AG09309 (cell line): Measurements from ENCODE around the gene PTBP1.

Source experiments
- DNase-seq: peaks from one replicate; pipeline ENCODE4 v3.0.0-alpha.2; 2010; ENCODE audit warnings: low read depth
- H3K4me3 ChIP-seq: 2 replicates; pipeline ENCODE4 v1.5.1; 2011; ENCODE audit warnings: mild to moderate bottlenecking, low read depth, low read length, moderate library complexity; ENCODE audit not compliant: control insufficient read depth
- CTCF ChIP-seq: IDR thresholded peaks from 2 replicates; pipeline ENCODE4 v1.5.1; 2011; ENCODE audit warnings: mild to moderate bottlenecking, low read depth, low read length, inconsistent platforms; ENCODE audit not compliant: insufficient read depth, control insufficient read depth; ENCODE audit errors: missing control alignments

The PTBP1 gene

GRCh38 chr19:795691-796581 lies 1.3 kb upstream of the PTBP1 start:
- no peak for DNase-seq
- no peak for TF ChIP-seq CTCF
- peak overlapping the region; percentile 62 for H3K4me3 ChIP-seq

GRCh38 chr19:797528-798414 lies 519 bp downstream of the PTBP1 start:
- H3K4me3 ChIP-seq, result peak overlapping the region; percentile 71
- TF ChIP-seq CTCF, result no peak
- peak; percentile 37 for DNase-seq

GRCh38 chr19:798415-799075 lies 1.3 kb downstream of the PTBP1 start:
- no peak for DNase-seq
- no peak for TF ChIP-seq CTCF
- peak overlapping the region; percentile 71 for H3K4me3 ChIP-seq

- peak overlapping the region; percentile 71 for H3K4me3 ChIP-seq
- no peak for DNase-seq
- peak; percentile 30 for TF ChIP-seq CTCF
These were observed 2.0 kb downstream of the PTBP1 start for GRCh38 chr19:799076-799881.

- TF ChIP-seq CTCF, result no peak
- no peak for DNase-seq
- peak overlapping the region; percentile 19 for H3K4me3 ChIP-seq
These were observed 3.2 kb downstream of the PTBP1 start for GRCh38 chr19:800360-801029.
